WTC11 (cell line): ENCODE data around the gene MYO18A.
A peak's percentile ranks its signal among the peaks of the same experiment; 100 is the strongest.

Experiments used
- CREB1 ChIP-seq: sonication (generic); formaldehyde crosslinking; IDR thresholded peaks from 2 replicates; pipeline ENCODE4 v1.8.0; 2023; ENCODE audit warnings: mild to moderate bottlenecking, missing genetic modification reagents
- GABPB1 ChIP-seq: sonication (generic); formaldehyde crosslinking; IDR thresholded peaks from 2 replicates; pipeline ENCODE4 v1.8.1; 2023; ENCODE audit warnings: mild to moderate bottlenecking, missing genetic modification reagents
- TEAD4 ChIP-seq: sonication (generic); formaldehyde crosslinking; IDR thresholded peaks from 2 replicates; pipeline ENCODE4 v1.8.0; 2022; ENCODE audit warnings: mild to moderate bottlenecking, missing genetic modification reagents
- ZNF121 ChIP-seq: sonication (generic); formaldehyde crosslinking; IDR thresholded peaks from 2 replicates; pipeline ENCODE4 v1.8.0; 2023; ENCODE audit warnings: missing genetic modification reagents
- ZNF263 ChIP-seq: sonication (generic); formaldehyde crosslinking; IDR thresholded peaks from 2 replicates; pipeline ENCODE4 v1.8.1; 2022; ENCODE audit warnings: low read depth, mild to moderate bottlenecking, moderate library complexity, missing genetic modification reagents
- TF ChIP-seq, protein P1 (sequence below): fragments of 200-600 bp; IDR thresholded peaks from 2 replicates; pipeline ENCODE4 v1.8.0; 2022; ENCODE audit warnings: antibody characterized with exemption
- TF ChIP-seq, protein P2 (sequence below): sonication (generic); formaldehyde crosslinking; IDR thresholded peaks from 2 replicates; pipeline ENCODE4 v1.8.0; 2023; ENCODE audit warnings: missing genetic modification reagents
- TF ChIP-seq, protein P3 (sequence below): sonication (generic); formaldehyde crosslinking; IDR thresholded peaks from 2 replicates; pipeline ENCODE4 v1.8.1; 2022; ENCODE audit warnings: mild to moderate bottlenecking, moderate library complexity, missing genetic modification reagents

DNA sequence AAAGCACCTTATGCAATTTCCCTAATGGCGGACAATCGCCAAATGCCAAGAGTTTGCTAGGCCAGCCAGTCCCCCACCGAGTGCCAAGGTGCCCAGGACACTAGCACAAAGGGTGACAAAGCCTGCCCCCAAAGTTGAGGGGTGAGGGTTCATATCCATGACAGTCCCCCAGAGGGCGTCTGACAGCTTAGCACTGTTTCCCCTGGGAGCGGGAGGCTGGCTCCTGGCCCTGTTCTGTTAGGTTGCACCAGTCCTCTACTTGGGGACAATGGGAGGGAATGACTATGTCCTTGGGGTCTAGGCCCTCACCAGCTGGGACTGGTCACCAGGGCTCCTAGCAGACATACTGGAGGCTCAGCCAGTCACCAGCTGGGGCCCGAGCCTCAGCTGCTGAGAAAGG lies 66.9 kb downstream of the MYO18A start:
- TF ChIP-seq, protein P1, sequence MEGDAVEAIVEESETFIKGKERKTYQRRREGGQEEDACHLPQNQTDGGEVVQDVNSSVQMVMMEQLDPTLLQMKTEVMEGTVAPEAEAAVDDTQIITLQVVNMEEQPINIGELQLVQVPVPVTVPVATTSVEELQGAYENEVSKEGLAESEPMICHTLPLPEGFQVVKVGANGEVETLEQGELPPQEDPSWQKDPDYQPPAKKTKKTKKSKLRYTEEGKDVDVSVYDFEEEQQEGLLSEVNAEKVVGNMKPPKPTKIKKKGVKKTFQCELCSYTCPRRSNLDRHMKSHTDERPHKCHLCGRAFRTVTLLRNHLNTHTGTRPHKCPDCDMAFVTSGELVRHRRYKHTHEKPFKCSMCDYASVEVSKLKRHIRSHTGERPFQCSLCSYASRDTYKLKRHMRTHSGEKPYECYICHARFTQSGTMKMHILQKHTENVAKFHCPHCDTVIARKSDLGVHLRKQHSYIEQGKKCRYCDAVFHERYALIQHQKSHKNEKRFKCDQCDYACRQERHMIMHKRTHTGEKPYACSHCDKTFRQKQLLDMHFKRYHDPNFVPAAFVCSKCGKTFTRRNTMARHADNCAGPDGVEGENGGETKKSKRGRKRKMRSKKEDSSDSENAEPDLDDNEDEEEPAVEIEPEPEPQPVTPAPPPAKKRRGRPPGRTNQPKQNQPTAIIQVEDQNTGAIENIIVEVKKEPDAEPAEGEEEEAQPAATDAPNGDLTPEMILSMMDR = peak; percentile 22; the same call in 1 of the 2 replicates
- TF ChIP-seq GABPB1 (CRISPR knock-in tag) = no peak
- no peak for TF ChIP-seq ZNF263 (CRISPR knock-in tag)
- TF ChIP-seq, protein P2, sequence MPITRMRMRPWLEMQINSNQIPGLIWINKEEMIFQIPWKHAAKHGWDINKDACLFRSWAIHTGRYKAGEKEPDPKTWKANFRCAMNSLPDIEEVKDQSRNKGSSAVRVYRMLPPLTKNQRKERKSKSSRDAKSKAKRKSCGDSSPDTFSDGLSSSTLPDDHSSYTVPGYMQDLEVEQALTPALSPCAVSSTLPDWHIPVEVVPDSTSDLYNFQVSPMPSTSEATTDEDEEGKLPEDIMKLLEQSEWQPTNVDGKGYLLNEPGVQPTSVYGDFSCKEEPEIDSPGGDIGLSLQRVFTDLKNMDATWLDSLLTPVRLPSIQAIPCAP = no peak
- no peak for TF ChIP-seq TEAD4
- no peak for TF ChIP-seq CREB1 (CRISPR knock-in tag)
- TF ChIP-seq, protein P3, sequence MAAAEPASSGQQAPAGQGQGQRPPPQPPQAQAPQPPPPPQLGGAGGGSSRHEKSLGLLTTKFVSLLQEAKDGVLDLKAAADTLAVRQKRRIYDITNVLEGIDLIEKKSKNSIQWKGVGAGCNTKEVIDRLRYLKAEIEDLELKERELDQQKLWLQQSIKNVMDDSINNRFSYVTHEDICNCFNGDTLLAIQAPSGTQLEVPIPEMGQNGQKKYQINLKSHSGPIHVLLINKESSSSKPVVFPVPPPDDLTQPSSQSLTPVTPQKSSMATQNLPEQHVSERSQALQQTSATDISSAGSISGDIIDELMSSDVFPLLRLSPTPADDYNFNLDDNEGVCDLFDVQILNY = no peak
- TF ChIP-seq ZNF121 (CRISPR knock-in tag) = no peak
